Stimulated activated CD8-positive, alpha-beta memory T cell treated with anti-CD3 and anti-CD28 coated beads, Interleukin-15, amount 100 ng/mL, for 48 hours (primary cell): ENCODE results near the gene SEC23IP.
"Not testable (repeated sequence)": the region's sequence is repeated elsewhere in the genome, so short reads cannot be mapped to it uniquely, and the experiment has no call there.

Experiments
- DNase-seq, 2 donors: peaks; one replicate each; pipeline ENCODE4 v3.0.0-alpha.2; 2020; ENCODE audit warnings: low read depth in 2 of 2

SEC23IP gene

GRCh38 chr10:119883901-119884611 is 8.5 kb upstream of the SEC23IP start:
- DNase-seq = not testable (repeated sequence)

GRCh38 chr10:119886070-119886469 is 6.5 kb upstream of the SEC23IP start:
- not testable (repeated sequence) for DNase-seq

DNA sequence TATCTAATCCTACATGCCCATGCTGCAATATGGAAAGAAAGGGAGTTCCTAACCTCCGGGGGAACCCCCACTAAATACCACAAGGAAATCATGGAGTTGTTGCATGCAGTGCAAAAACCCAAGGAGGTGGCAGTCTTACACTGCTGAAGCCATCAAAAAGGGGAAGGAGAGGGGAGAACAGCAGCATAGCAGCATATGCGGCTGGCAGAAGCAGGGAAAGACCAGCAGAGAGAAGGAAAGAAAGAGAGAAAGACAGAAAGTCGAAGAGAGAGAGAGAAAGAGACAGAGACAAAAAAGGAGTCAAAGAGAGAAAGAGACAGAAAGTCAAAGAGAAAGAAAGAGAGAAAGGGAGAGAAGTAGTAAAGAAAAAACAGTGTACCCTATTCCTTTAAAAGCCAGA is 3.8 kb upstream of the SEC23IP start:
- DNase-seq = not testable (repeated sequence)

GRCh38 chr10:119889201-119889600 is 3.3 kb upstream of the SEC23IP start:
- not testable (repeated sequence) for DNase-seq

GRCh38 chr10:119890307-119890706 is 2.2 kb upstream of the SEC23IP start:
- not testable (repeated sequence) for DNase-seq

GRCh38 chr10:119891849-119892187 is 712 bp upstream of the SEC23IP start:
- DNase-seq = not testable (repeated sequence)

DNA sequence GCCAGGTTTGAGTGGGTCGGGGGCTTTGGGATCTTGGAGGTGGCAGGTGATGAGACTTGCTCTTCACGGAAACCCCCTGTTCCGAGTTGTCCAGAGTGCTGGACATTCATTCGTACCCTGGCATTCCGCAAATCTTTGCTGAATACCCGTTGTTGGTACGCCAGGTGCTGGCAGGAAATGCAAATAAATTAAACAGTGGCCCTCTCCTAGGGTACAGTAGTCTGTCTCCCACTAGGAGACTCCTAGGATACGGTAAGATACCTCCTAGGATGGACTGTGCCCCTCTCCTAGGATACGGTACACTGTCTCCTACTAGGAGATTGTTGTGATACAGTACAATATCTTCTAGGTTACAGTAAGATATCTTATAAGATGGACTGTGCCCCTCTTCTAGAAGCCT is 544 bp downstream of the SEC23IP start:
- no peak for DNase-seq

DNA sequence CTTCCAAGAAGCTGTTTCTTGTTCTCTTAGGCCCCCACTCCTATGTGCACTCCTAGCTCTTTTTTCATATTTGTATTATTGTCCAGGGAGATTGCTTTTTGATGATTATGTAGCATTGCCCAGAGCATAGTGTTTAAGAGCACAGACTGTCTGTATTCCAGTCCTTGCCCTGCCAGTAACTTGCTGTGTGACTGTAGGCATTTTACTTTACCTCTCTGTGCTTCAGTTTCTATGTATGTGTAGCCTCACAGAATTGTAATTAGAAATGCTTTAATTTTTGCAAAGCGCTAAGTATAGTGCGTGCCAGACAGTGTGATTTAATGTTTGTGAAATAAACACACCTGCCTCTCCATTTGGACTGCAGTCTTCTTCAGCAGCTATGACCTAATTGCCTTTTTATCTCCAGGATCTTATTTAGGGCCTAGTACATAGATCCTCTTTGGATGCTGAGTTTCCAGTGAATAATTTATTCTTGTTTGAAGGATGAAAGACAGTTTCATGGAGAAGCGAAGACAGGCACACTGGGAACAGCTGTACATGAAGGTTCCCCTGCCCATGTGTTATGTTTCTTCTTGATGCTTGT is 1.4 kb downstream of the SEC23IP start:
- DNase-seq = no peak

- DNase-seq = no peak
These were observed 3.6 kb downstream of the SEC23IP start for GRCh38 chr10:119896061-119896655.

DNA sequence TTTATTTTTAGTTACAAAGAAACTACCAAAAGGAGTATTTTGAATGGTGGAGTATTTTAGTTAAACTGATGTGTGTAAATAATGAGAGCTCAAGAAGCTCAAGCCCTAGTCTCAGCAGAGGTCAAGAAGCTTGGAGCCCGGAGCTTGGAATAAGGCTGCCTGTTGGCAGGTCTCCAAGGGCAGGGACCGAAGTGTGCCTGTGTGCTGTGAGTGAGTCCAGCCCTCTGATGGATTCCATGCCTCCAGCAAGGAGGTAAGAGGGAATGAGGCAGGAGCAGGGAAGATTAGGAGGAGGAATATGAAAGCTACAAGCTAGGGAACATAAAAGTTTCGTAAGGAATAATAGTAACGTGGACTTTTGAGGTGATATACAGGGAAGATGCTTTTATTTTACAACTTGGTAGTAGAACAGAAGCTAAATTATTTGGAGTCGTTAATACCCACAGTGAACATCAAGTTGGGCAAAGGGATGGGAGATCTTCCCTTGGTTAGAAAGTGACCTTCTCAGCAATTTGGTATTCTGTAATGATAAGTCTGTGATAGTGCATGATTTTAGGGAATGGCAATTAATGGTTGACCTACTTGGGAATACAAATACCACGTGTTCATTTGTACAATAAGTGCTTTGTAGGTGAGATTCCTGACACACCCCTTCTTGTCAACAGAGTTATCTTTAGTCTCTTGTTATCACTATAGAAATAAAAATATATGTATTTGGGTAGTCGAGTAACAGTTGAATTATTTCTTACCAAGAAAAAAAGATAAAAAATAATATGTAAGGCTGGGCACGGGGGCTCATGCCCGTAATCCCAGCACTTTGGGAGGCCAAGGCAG is 4.6 kb downstream of the SEC23IP start:
- no peak for DNase-seq

GRCh38 chr10:119898577-119898976 is 6.0 kb downstream of the SEC23IP start:
- no peak for DNase-seq

- DNase-seq = no peak
These were observed 11.6 kb downstream of the SEC23IP start for GRCh38 chr10:119903946-119904666.

GRCh38 chr10:119907695-119908094 is 15.2 kb downstream of the SEC23IP start:
- not testable (repeated sequence) for DNase-seq

DNA sequence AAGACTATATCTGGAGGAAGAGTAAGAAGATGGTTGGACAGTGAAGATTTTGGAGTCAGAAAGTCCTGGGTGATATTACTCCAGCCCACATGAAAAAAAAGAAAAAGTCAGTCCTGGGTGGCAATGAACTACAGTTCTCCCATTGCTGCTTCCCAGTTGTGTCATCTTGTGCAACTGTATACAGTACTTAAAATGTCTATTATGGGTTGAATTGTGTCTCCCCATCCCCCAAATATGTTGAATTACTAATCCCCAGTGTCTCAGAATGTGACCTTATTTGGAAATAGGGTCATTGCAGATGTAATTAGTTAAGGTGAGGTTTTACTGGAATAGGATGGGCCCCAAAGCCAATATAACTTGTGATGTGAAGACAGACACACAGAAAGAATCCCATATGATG is 15.6 kb downstream of the SEC23IP start:
- DNase-seq = no peak

- DNase-seq = no peak
These were observed 18.2 kb downstream of the SEC23IP start for GRCh38 chr10:119910689-119911088.

DNA sequence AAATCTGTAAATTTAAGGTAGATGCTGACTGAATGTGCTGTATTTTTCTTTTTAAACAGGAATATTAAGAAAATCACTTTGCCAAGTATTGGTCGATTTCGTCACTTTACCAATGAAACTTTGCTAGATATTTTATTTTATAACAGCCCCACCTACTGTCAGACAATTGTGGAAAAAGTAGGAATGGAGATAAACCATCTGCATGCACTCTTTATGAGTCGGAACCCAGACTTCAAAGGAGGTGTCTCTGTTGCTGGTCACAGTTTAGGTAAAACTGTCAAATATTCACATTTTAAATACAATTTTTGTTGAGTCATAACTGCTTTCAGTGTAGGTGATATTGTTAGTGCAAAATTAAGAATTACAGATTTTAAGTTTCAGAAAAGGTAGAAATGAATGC is 25.2 kb downstream of the SEC23IP start:
- DNase-seq = no peak

DNA sequence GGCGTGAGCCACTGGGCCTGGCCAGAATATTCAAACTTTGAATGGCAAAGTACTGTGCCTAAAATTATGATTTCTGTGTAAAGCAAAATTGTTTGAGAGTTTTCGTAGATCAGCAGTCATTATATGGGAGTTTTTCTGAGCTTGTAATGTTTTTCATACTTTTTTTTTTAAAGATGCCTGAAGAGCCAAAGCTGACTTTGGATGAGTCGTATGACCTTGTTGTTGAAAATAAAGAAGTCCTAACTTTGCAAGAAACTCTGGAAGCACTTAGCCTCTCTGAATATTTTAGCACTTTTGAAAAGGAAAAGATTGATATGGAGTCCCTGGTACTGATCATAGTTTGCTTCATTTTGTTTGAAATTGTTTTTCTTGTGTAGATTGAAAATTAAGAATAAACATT is 26.7 kb downstream of the SEC23IP start:
- DNase-seq = no peak

DNA sequence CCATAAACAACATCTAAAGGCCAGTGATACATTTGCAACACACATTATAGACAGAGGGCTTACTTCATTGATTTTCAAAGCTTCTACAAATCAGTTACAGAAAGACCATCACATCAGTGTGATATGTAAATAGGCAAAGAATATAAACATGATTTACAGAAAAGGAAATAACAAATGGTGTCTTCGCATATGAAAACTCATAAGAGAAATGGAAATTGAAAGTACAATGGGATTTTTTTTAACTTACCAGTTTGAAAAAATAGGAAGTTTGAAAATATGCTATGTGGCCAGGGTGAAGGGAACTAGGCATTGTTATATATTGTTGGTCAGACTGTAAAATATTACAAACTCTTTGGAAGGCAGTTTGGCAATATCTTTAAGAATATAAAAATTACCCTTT is 27.3 kb downstream of the SEC23IP start:
- DNase-seq = no peak

GRCh38 chr10:119928411-119928810 is 35.9 kb downstream of the SEC23IP start:
- DNase-seq = no peak

DNA sequence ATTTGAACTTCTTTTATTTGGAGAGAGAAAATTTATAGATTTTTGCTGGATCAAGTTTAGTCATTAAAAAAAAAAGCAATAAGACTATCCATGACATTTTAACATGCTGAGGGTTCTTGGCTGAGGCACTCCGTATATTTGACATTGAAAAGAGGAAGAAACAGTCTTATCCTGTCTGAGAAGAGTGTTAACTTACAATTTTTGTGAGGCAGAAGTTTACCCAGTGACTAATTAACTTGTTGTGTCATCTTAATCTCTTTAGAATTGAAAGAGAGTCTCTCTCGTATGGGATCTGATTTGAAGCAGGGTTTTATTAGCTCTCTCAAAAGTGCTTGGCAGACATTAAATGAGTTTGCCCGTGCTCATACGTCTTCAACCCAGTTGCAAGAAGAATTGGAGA is 39.3 kb downstream of the SEC23IP start:
- no peak for DNase-seq

- DNase-seq = no peak
These were observed 40.1 kb downstream of the SEC23IP start for GRCh38 chr10:119932631-119933030.

DNA sequence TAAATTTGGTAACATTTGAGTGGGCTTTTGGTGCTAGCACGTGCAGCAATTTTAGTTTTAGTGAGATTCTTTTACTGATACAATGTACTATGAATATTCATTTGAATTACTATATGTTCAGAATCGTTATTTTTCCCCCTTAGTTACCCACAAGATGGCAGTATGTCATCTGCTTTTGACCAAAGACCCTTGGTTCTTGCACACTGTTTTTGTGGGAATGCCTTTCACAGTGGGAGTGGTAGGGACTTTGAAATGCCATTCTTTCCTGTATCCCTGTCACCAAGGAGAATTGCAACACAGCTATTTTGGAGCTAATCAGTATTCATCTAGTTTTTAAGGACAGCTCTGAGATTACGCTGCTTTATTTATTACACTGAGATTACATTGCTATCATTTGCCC is 40.6 kb downstream of the SEC23IP start:
- DNase-seq = no peak
